ENCODE measurements around the gene TCAF1. TPM values are rescaled to one million over a fixed set of nuclear protein-coding genes. Genes with fewer than 3 reads are reported as not detected.

The TCAF1 gene
- total RNA-seq, 2 experiments from 2014 or later: 13.7 to 13.8 TPM

DNA sequence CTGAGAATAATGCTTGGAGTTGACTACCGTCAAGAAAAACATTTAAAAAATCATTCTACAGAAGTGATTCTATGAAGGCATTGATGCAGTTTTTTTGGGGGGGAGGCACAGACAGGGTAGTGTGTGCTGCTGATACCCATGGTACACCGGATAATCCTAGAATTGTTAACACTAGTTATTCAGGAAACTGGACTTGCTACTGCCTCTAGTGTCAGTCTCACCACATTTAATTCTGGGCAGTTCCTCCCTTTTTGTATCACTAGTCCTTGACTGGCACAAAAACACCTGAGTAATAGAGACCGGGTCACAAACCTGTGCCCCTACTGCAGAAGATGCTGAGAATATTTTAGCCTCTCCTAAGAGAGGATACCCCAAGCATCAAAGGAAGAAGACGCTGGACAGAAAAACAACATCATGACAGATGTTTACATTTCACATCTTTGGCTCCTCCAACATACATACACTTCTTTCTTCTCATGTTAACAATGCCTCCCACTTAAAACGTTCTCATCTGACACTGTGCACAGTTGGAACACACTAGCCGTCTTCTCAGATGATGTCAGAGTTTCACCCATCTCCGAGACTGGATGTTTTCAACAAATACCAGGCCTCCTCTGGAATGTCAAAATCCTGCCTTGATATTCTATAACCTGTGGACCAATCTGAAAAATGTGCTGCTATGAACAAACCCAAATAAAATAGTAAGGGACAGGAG is 13.1 kb upstream of the TCAF1 start:
- Mint-ChIP-seq H3K27ac (no peak overlapping the region), H3K4me1 (ENCODE audit: low read depth) (peaks cover 12% of the 10 kb centered on the region), H3K9me3 (no peaks in the 10 kb centered on the region), H3K27me3 (ENCODE audit: low read depth) (peaks cover 8% of the 10 kb centered on the region), H3K36me3 (ENCODE audit: low read depth) (no peaks in the 10 kb centered on the region), H3K4me3 (no peak overlapping the region)
- no peak for DNase-seq
- CTCF ChIA-PET: no interaction called here
- intact Hi-C loops (cut with micrococcal nuclease): no loop called here

DNA sequence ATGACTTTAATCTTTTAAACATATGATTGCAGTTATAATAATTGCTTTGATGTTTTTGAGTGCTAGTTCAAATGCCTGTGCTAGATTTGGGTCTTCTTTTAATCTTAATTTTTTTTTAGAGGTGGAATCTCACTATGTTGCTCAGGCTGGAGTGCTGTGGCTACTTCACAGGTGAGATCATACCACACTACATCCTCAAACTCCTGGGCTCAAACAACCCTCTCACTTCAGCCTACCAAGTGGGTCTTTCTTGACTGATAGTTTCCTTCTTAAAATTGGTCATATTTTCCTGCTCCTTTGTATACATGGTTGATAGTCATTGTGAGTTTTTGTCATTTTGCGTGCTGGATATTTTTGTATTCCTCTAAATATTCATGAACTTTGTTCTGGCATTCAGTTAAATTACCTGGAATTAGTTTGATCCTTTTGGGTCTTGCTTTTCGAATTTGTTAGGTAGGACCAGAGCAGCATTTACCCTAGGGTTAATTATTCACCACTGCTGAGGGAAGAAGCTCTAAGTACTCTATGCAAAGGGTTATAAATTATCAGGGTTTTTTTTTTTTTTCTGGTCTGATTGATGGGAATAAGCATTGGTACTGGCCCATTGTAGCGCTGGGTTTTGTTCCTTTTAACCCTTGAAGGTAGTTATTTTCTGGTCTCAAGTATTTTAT is 12.1 kb upstream of the TCAF1 start:
- intact Hi-C loops (cut with micrococcal nuclease): no loop called here
- H3K27ac Mint-ChIP-seq: no peak overlapping the region

DNA sequence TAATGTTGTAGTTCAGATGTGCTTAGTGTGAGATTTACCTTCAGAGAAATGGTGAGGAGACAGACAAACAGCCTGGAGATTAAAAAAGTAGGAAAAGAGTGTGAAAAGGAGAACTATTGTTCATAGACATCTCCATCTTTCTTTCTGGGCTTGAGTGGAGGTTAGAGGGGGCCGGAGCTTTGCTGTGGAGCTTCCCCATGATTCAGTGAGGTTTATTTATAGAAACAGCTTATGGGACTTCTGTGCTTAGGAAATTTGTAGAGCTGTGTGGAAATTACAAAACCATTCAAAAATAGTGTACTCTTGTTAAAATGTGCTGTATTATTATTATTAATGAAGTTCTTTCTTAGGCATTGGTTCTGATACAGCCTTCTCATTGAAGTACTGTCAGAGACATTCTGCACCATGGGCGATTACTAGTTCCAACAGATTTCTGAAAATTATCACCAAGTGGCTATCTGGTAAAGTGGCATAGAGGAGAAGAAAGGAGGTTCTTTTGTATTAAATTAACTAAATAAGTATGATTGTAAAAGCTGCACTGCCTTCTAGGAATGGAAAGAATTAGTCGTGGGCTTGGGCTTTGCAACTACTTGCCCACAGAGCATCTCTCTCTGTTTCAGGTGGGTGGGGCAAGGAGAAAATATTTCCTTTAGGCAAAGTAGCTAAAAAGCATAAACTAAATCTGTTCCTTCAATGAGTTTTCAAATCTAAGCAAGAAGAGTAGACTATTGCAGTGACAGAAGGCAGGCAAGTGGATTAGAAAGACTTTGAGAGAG is 8.7 kb upstream of the TCAF1 start:
- Mint-ChIP-seq H3K9me3 (no peaks in the 10 kb centered on the region), H3K27ac (no peak overlapping the region)

More for the DNA sequence above, 12.1 kb upstream of the TCAF1 start:
- no peak overlapping the region for H3K4me3 Mint-ChIP-seq
- DNase-seq: no peak
- H3K4me1 Mint-ChIP-seq (ENCODE audit: low read depth): peaks cover 12% of the 10 kb centered on the region
- no peaks in the 10 kb centered on the region for H3K36me3 Mint-ChIP-seq (ENCODE audit: low read depth)
- peaks cover 3% of the 10 kb centered on the region for H3K27me3 Mint-ChIP-seq (ENCODE audit: low read depth)
- no peaks in the 10 kb centered on the region for H3K9me3 Mint-ChIP-seq
- CTCF ChIA-PET: no interaction called here

DNA sequence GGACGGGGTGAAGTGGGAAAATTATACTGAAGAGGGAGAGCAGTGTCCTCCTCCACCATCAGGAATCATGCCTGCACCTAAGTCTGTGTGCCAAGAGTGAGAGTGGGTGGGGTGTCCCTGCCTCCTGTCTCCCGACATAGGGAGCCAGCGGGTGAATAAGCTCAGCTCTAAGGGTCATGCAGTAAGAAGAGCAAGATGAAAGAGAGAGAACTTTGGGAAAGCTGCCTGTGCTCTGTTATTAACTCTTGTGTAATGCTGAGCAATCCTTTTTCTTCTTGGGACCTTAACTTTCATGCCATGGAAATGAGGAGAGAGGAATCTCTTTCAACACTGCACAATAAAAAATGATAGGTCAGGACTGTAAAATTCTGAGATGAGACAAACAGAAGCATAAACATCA is 7.9 kb upstream of the TCAF1 start:
- H3K9me3 Mint-ChIP-seq: no peaks in the 10 kb centered on the region
- no peaks in the 10 kb centered on the region for H3K36me3 Mint-ChIP-seq (ENCODE audit: low read depth)
- H3K27ac Mint-ChIP-seq: no peak overlapping the region
- no peaks in the 10 kb centered on the region for H3K27me3 Mint-ChIP-seq (ENCODE audit: low read depth)
- DNase-seq: no peak
- H3K4me1 Mint-ChIP-seq (ENCODE audit: low read depth): peaks cover 12% of the 10 kb centered on the region
- no peak overlapping the region for H3K4me3 Mint-ChIP-seq
- intact Hi-C loops (cut with micrococcal nuclease): loop anchor here (1.0 kb wide), 1 partner anchor 9 kb away; no protein-coding TSS in a partner anchor
- CTCF ChIA-PET: no interaction called here

More for the DNA sequence above, 8.7 kb upstream of the TCAF1 start:
- Mint-ChIP-seq H3K27me3 (ENCODE audit: low read depth) (no peaks in the 10 kb centered on the region), H3K36me3 (ENCODE audit: low read depth) (no peaks in the 10 kb centered on the region), H3K4me3 (no peak overlapping the region), H3K4me1 (ENCODE audit: low read depth) (peaks cover 12% of the 10 kb centered on the region)
- DNase-seq: no peak
- intact Hi-C loops (cut with micrococcal nuclease): loop anchor here (1.0 kb wide), 1 partner anchor 9 kb away; no protein-coding TSS in a partner anchor
- CTCF ChIA-PET: interaction anchor here (1.4 kb wide), 1 partner anchor 9 kb away, joined by 3 read pairs; the partner anchor contains the start of gene TCAF1

DNA sequence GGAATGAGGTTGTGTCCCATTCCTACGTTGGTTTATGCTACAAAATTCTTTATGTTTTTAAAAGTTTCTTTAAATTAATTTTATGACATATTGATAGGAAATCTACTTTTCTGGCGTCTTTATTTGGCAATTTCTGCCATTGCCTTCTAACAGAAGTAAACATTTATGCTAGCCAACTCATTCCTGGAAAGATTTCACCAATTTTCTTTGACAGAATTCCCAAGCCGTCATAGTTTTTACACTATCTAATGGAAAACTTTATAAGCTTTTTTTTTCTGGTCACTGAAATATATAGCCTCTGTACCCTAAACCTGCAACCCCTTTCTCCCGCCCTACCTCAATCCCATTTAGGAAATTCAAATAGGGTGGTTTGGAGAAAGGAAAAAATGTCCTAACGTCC is 6.1 kb upstream of the TCAF1 start:
- Mint-ChIP-seq H3K27me3 (ENCODE audit: low read depth) (no peaks in the 10 kb centered on the region), H3K9me3 (no peaks in the 10 kb centered on the region), H3K27ac (no peak overlapping the region), H3K4me1 (ENCODE audit: low read depth) (peaks cover 9% of the 10 kb centered on the region), H3K36me3 (ENCODE audit: low read depth) (no peaks in the 10 kb centered on the region), H3K4me3 (no peak overlapping the region)
- CTCF ChIA-PET: no interaction called here
- DNase-seq: no peak
- intact Hi-C loops (cut with micrococcal nuclease): no loop called here

DNA sequence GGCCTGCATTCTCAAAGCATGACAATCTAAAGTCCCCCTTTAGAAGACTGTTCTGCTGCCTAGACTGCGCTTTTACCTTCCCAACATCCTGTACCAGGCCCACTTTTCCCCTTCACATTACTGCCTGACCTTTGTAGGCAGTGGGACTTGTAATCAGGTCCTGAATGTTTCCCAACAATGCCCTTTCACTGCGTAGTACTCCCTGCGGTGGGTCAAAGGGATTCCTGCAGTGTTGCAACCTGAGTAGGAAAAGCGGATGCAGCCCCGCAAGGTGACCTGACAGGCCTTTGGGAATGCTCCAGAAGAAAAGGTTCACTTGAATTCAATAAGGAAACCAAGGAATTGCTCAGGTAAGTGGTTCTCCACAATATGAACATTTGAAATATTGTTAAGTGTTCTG is 4.9 kb upstream of the TCAF1 start:
- H3K9me3 Mint-ChIP-seq: no peaks in the 10 kb centered on the region
- no peak overlapping the region for H3K27ac Mint-ChIP-seq
- no peaks in the 10 kb centered on the region for H3K27me3 Mint-ChIP-seq (ENCODE audit: low read depth)
- CTCF ChIA-PET: no interaction called here
- peaks cover 10% of the 10 kb centered on the region for H3K4me1 Mint-ChIP-seq (ENCODE audit: low read depth)
- no peak for DNase-seq
- H3K4me3 Mint-ChIP-seq: no peak overlapping the region
- no peaks in the 10 kb centered on the region for H3K36me3 Mint-ChIP-seq (ENCODE audit: low read depth)
- intact Hi-C loops (cut with micrococcal nuclease): no loop called here

DNA sequence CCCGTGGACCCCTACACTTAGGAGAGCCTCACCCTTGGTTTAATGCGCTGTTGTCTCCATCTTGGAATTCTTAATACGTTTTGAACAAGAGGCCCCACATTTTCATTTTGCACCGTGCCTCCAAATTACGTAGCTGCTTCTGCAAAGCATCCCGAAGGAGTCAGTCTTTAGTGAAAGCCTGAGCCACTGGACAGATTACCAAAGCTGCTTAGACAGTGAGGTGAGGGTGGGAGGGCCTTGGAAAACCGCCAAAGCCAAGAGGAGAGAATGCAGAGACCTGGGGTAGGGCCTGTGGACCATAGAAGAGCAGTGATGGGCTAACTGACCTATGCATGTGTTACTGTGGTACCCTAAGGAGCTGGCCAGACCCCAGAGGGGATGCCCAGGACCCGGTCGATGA is 4.2 kb upstream of the TCAF1 start:
- peaks cover 11% of the 10 kb centered on the region for H3K4me1 Mint-ChIP-seq (ENCODE audit: low read depth)
- CTCF ChIA-PET: interaction anchor here (1.7 kb wide), 1 partner anchor 222 kb away, joined by 3 read pairs; no protein-coding TSS in a partner anchor
- H3K27ac Mint-ChIP-seq: no peak overlapping the region
- no peaks in the 10 kb centered on the region for H3K9me3 Mint-ChIP-seq
- H3K27me3 Mint-ChIP-seq (ENCODE audit: low read depth): no peaks in the 10 kb centered on the region
- no peak overlapping the region for H3K4me3 Mint-ChIP-seq
- H3K36me3 Mint-ChIP-seq (ENCODE audit: low read depth): no peaks in the 10 kb centered on the region
- DNase-seq: no peak
- intact Hi-C loops (cut with micrococcal nuclease): no loop called here

DNA sequence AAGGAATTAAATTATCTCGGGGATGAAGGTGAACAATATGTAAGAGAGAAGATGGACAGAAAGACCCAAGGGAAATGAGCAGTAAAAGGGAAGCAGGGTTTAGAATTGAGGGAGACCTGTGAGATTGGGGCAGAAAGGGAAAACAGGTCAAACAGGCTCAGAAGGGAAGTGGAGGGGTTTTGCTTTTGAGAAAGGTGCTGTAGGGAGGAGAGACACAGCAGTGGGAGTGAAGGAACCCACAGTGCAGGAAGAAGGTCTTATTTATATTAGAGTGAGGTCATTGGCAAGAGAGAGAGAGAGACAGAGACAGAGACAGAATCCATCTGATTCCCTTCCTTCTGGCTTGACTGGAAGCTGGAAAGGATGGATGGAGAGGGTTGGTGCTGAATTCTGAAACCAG is 3.5 kb upstream of the TCAF1 start:
- no peaks in the 10 kb centered on the region for H3K36me3 Mint-ChIP-seq (ENCODE audit: low read depth)
- no peaks in the 10 kb centered on the region for H3K27me3 Mint-ChIP-seq (ENCODE audit: low read depth)
- H3K4me1 Mint-ChIP-seq (ENCODE audit: low read depth): peaks cover 10% of the 10 kb centered on the region
- H3K4me3 Mint-ChIP-seq: no peak overlapping the region
- no peaks in the 10 kb centered on the region for H3K9me3 Mint-ChIP-seq
- intact Hi-C loops (cut with micrococcal nuclease): no loop called here
- CTCF ChIA-PET: interaction anchor here (1.7 kb wide), 1 partner anchor 222 kb away, joined by 3 read pairs; no protein-coding TSS in a partner anchor
- no peak for DNase-seq
- no peak overlapping the region for H3K27ac Mint-ChIP-seq

DNA sequence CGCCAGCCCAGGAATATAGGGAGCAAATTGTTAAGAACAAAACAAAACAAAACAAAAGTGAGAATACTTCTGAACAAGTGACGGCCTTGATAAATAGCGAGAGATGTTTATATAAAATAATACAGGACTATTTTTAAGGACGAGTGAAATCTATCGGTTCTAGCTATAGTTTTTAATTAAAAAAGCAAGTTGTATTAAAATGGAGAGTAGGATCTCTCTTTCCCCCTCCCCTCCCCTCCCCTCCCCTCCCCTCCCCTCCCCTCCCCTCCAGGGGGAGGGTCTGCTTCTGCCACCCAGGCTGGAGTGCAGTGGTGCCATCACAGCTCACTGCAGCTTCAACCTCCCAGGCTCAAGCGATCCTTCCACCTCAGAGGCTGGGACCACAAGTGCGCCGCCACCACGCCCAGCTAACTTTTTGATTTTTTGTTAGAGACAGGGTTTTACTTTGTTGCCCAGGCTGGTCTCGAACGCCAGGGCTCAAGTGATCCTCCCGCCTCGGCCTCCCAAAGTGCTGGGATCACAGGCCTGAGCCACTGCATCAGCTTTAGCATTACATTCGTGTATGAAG is 440 bp upstream of the TCAF1 start:
- Mint-ChIP-seq H3K4me3 (peak overlapping the region; percentile 88), H3K4me1 (ENCODE audit: low read depth) (peaks cover 20% of the 10 kb centered on the region), H3K9me3 (no peaks in the 10 kb centered on the region), H3K27me3 (ENCODE audit: low read depth) (no peaks in the 10 kb centered on the region), H3K27ac (peak overlapping the region; percentile 82), H3K36me3 (ENCODE audit: low read depth) (no peaks in the 10 kb centered on the region)
- CTCF ChIA-PET: interaction anchor here (0.6 to 3.5 kb wide), 7 partner anchors 9 to 225 kb away, joined by 3 to 26 read pairs (median 4); no protein-coding TSS in a partner anchor
- intact Hi-C loops (cut with micrococcal nuclease): loop anchor here (1.0 to 5.0 kb wide), 3 partner anchors 27 to 410 kb away; no protein-coding TSS in a partner anchor
- DNase-seq: no peak

DNA sequence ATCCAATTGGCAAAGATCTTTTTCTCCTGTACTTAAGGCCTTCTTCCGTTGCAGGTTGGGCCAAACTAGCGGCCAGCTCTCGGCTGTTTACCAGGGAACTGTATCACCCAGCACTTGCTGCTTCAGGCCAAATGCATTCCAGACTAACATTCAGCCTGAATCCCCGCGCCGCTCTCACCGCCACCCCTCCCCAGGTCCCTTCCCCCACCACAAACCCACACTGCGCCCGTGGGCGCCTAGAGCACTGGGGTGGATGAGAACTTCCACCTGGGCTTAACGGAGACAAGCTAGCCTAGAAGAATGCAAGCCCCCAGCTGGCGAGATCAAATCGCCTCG is 676 bp downstream of the TCAF1 start:
- H3K4me3 Mint-ChIP-seq: peak overlapping the region; percentile 88
- CTCF ChIA-PET: interaction anchor here (0.6 to 3.5 kb wide), 8 partner anchors 8 to 226 kb away, joined by 3 to 26 read pairs (median 4); no protein-coding TSS in a partner anchor
- H3K9me3 Mint-ChIP-seq: no peaks in the 10 kb centered on the region
- DNase-seq: no peak
- peaks cover 20% of the 10 kb centered on the region for H3K4me1 Mint-ChIP-seq (ENCODE audit: low read depth)
- intact Hi-C loops (cut with micrococcal nuclease): loop anchor here (1.0 to 5.0 kb wide), 5 partner anchors 9 to 409 kb away; no protein-coding TSS in a partner anchor
- H3K36me3 Mint-ChIP-seq (ENCODE audit: low read depth): no peaks in the 10 kb centered on the region
- no peaks in the 10 kb centered on the region for H3K27me3 Mint-ChIP-seq (ENCODE audit: low read depth)
- peak overlapping the region; percentile 82 for H3K27ac Mint-ChIP-seq

DNA sequence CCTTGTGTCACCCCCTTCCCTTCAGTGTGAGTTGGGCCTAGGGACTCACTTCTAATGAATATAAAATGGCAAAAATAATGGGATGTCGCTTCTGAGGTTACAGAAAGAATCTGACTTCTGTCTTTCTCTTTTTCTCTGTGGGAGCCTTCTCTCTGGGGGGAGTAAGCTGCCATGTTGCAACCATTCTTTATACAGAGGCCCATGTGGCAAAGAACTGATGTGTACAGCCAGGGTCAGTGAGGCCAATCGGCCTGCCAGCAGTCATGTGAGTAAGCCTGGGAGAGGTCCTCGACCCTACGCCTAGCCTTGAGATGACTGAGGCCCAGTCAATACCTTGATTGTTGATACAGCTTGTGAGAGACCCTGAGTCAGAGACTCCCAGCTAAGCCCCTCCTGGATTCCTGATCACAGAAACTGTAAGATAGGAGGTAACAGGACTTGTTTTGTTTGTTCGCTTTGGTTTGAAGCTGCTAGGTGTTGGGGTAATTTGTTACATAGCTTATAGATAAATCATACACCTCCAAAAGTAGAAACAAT is 1.7 kb downstream of the TCAF1 start:
- no peaks in the 10 kb centered on the region for H3K27me3 Mint-ChIP-seq (ENCODE audit: low read depth)
- no peak for DNase-seq
- H3K4me1 Mint-ChIP-seq (ENCODE audit: low read depth): peaks cover 20% of the 10 kb centered on the region
- H3K36me3 Mint-ChIP-seq (ENCODE audit: low read depth): no peaks in the 10 kb centered on the region
- CTCF ChIA-PET: interaction anchor here (1.2 to 3.5 kb wide), 3 partner anchors 12 to 227 kb away, joined by 3 to 26 read pairs (median 3); no protein-coding TSS in a partner anchor
- no peaks in the 10 kb centered on the region for H3K9me3 Mint-ChIP-seq
- H3K4me3 Mint-ChIP-seq: peak overlapping the region; percentile 88
- intact Hi-C loops (cut with micrococcal nuclease): loop anchor here (5.0 kb wide), 2 partner anchors 227 to 408 kb away; no protein-coding TSS in a partner anchor
- H3K27ac Mint-ChIP-seq: no peak overlapping the region

DNA sequence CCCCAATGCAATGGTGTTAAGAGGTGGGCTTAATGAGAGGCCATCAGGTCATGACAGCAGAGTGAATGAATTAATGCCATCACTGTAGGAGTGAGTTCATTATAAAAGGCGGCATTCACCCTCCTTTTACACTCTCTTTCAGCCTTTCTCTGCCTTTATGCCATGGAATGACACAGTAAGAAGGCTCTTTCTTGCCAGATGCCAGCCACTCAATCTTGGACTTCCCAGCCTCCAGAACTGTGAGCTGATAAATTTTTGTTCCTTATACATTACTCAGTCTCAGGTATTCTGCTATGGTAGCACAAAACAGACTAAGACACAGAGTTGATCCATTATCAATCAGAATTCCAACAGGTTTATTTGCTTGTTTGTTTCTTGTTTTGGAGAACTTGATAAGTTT is 3.2 kb downstream of the TCAF1 start:
- H3K36me3 Mint-ChIP-seq (ENCODE audit: low read depth): peaks cover 1% of the 10 kb centered on the region
- H3K4me3 Mint-ChIP-seq: no peak overlapping the region
- peaks cover 20% of the 10 kb centered on the region for H3K4me1 Mint-ChIP-seq (ENCODE audit: low read depth)
- H3K27ac Mint-ChIP-seq: no peak overlapping the region
- no peaks in the 10 kb centered on the region for H3K27me3 Mint-ChIP-seq (ENCODE audit: low read depth)
- CTCF ChIA-PET: no interaction called here
- intact Hi-C loops (cut with micrococcal nuclease): no loop called here
- no peak for DNase-seq
- no peaks in the 10 kb centered on the region for H3K9me3 Mint-ChIP-seq
